Gastrocnemius medialis (tissue), 4 donors: ENCODE data around the gene COX14.

ENCODE experiments used
- POLR2A ChIP-seq, 2 donors: fragments of 450-650 bp; IDR thresholded peaks; one replicate each; pipeline ENCODE4 v1.6.1; 2017; ENCODE audit warnings: antibody characterized with exemption in 2 of 2, mild to moderate bottlenecking in 2 of 2, moderate library complexity in 2 of 2
- TF ChIP-seq, protein P1 (sequence below), 5 experiments: fragments of 450-650 bp in 3 of 5; fragments of 200-600 bp in 2 of 5; sonication (generic) in 2 of 5; IDR thresholded peaks in 4 of 5; conservative IDR thresholded peaks in 1 of 5; 1 replicate in 4 of 5; 2 replicates in 1 of 5; pipeline ENCODE4 v1.5.1; 2016 to 2019; ENCODE audit warnings: antibody characterized with exemption in 5 of 5, mild to moderate bottlenecking in 3 of 5, moderate library complexity in 3 of 5

- TF ChIP-seq, protein P1, sequence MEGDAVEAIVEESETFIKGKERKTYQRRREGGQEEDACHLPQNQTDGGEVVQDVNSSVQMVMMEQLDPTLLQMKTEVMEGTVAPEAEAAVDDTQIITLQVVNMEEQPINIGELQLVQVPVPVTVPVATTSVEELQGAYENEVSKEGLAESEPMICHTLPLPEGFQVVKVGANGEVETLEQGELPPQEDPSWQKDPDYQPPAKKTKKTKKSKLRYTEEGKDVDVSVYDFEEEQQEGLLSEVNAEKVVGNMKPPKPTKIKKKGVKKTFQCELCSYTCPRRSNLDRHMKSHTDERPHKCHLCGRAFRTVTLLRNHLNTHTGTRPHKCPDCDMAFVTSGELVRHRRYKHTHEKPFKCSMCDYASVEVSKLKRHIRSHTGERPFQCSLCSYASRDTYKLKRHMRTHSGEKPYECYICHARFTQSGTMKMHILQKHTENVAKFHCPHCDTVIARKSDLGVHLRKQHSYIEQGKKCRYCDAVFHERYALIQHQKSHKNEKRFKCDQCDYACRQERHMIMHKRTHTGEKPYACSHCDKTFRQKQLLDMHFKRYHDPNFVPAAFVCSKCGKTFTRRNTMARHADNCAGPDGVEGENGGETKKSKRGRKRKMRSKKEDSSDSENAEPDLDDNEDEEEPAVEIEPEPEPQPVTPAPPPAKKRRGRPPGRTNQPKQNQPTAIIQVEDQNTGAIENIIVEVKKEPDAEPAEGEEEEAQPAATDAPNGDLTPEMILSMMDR (IDR thresholded peaks at IDR 0.05 in 4 of 5, conservative IDR thresholded peaks at IDR 0.05 in 1 of 5), result no peak
- TF ChIP-seq POLR2A (IDR thresholded peaks at IDR 0.05), result no peak
Observed at GRCh38 chr12:50117057-50117622, 5.1 kb downstream of the COX14 start.
